Measurements from ENCODE around the gene HOMER1. TPM values are rescaled to one million over a fixed set of nuclear protein-coding genes. Genes with fewer than 3 reads are reported as not detected.

The HOMER1 gene
- 2.5 to 7.1 TPM (median 3.5 TPM) in 5 replicates for total RNA-seq (2022; extraction: Qiagen RNA extraction)

DNA sequence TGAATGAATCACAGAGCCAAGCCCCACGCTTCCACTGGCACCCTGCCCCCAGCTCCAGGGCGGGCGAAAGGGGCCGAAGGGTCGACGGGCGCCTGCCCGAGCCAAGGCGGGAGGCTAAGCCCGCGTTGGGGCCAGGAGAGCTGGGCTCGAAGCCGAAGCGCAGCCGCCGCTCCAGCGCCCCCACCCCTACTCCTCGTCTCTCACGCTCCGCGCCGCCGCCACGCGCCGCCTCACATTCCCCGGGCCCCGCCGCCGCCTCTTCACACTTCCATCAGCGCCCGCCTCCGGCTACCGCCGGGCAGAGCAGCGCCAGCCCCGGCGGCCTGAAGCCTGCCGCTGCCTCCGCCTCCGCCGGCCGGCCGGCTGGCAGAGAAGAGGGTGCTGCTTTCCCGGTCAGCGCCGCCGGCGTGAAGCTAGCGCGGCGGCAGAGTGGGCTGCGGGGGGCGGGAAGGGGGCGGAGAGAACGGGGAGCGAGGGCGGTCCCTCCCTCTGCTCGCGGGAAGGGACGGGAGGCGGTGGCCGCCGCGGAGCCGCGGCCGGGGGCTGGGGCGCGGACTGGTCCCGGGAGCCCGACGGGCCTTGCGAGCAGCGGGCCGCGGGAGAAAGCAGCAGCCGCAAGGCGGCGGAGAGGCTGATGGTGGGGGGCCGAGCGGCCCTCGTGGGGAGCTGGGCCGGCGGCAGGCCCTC, at the start of gene HOMER1:
Gene HOMER1 (minus strand): TSS at position 431 of the 687 bp plus-strand sequence. CDS start 1,360 bp downstream, outside the sequence.

Other genes with a start within 250 kb of the HOMER1 start
- 19.1 to 21.1 TPM (median 19.4 TPM) in 5 replicates for gene TENT2, start 98.3 kb upstream of the HOMER1 start, total RNA-seq (2022; extraction: Qiagen RNA extraction)
- 0.06 to 0.13 TPM (median 0.09 TPM) in 5 replicates for gene CMYA5, start 175.7 kb upstream of the HOMER1 start, total RNA-seq (2022; extraction: Qiagen RNA extraction)